ENCODE measurements around the gene VKORC1. TPM values are rescaled to one million over a fixed set of nuclear protein-coding genes. Genes with fewer than 3 reads are reported as not detected.

VKORC1 gene
- total and polyA plus RNA-seq, 10 donors: 23.5 to 74.2 (median 51.6) TPM

GRCh38 chr16:31061813-31062440 is 32.7 kb downstream of the VKORC1 start:
- Histone ChIP-seq H3K4me1 (peaks cover 0 to 53% (median 23%) of the 10 kb centered on the region in 6 donors), H3K27me3 (replicated peaks in 1 of 7) (no peaks in the 10 kb centered on the region), H3K9me3 (no peaks in the 10 kb centered on the region), H3K36me3 (peaks cover 0 to 66% (median 29%) of the 10 kb centered on the region in 6 donors), H3K27ac (no peak overlapping the region), H3K4me3 (no peak overlapping the region)
- DNase-seq: no peak
- intact Hi-C loops (cut with DNase I; ENCODE audit: low total_unique reads): no loop called here
- 95 to 98% (median 97%) methylated on average over 47 to 54 of the region's 54 CpGs for WGBS, 5 donors
- TF ChIP-seq POLR2AphosphoS5 (IDR thresholded peaks at IDR 0.05) (peak in 2 of 3 donors; percentile 17 to 37), CTCF (IDR thresholded peaks at IDR 0.05 in 8 of 11, conservative IDR thresholded peaks at IDR 0.05 in 3 of 11) (no peak), POLR2A (IDR thresholded peaks at IDR 0.05) (no peak)

GRCh38 chr16:31061126-31061812 is 33.3 kb downstream of the VKORC1 start:
- no peak for TF ChIP-seq POLR2A (IDR thresholded peaks at IDR 0.05)
- intact Hi-C loops (cut with DNase I; ENCODE audit: low total_unique reads): no loop called here
- H3K27me3 ChIP-seq (replicated peaks in 1 of 7): no peaks in the 10 kb centered on the region
- H3K4me3 ChIP-seq: no peak overlapping the region
- WGBS, 5 donors: 85 to 97% (median 95%) methylated on average over 4 to 42 of the region's 42 CpGs
- peaks cover 0 to 66% (median 29%) of the 10 kb centered on the region in 6 donors for H3K36me3 ChIP-seq
- no peak overlapping the region for H3K27ac ChIP-seq
- no peak for DNase-seq
- H3K4me1 ChIP-seq: peaks cover 0 to 46% (median 23%) of the 10 kb centered on the region in 6 donors
- no peaks in the 10 kb centered on the region for H3K9me3 ChIP-seq

GRCh38 chr16:31055613-31056012 is 39.0 kb downstream of the VKORC1 start:
- Histone ChIP-seq H3K27me3 (replicated peaks in 1 of 7) (no peaks in the 10 kb centered on the region), H3K9me3 (no peaks in the 10 kb centered on the region), H3K4me3 (no peak overlapping the region), H3K36me3 (peaks cover 0 to 29% (median 3%) of the 10 kb centered on the region in 6 donors), H3K4me1 (no peaks in the 10 kb centered on the region), H3K27ac (no peak overlapping the region)
- no peak for DNase-seq
- TF ChIP-seq POLR2A (IDR thresholded peaks at IDR 0.05) (no peak), POLR2AphosphoS5 (IDR thresholded peaks at IDR 0.05) (no peak), CTCF (IDR thresholded peaks at IDR 0.05 in 8 of 11, conservative IDR thresholded peaks at IDR 0.05 in 3 of 11) (no peak)
- intact Hi-C loops (cut with DNase I; ENCODE audit: low total_unique reads): no loop called here
- 76 to 89% (median 85%) methylated on average over 4 of the region's 4 CpGs for WGBS, 5 donors

- H3K9me3 ChIP-seq: no peaks in the 10 kb centered on the region
- H3K4me1 ChIP-seq: peaks cover 0 to 7% (median 0%) of the 10 kb centered on the region in 6 donors
- DNase-seq: no peak
- no peaks in the 10 kb centered on the region for H3K27me3 ChIP-seq (replicated peaks in 1 of 7)
- intact Hi-C loops (cut with DNase I; ENCODE audit: low total_unique reads): no loop called here
- H3K27ac ChIP-seq: no peak overlapping the region
- TF ChIP-seq POLR2A (IDR thresholded peaks at IDR 0.05) (no peak), POLR2AphosphoS5 (IDR thresholded peaks at IDR 0.05) (no peak), CTCF (IDR thresholded peaks at IDR 0.05 in 8 of 11, conservative IDR thresholded peaks at IDR 0.05 in 3 of 11) (no peak)
- 54 to 86% (median 74%) methylated on average over 2 of the region's 2 CpGs for WGBS, 5 donors
- H3K4me3 ChIP-seq: no peak overlapping the region
- no peaks in the 10 kb centered on the region for H3K36me3 ChIP-seq
These were observed 42.5 kb downstream of the VKORC1 start for GRCh38 chr16:31052114-31052513.
